RWPE2 (cell line): ENCODE results near the gene TBC1D24.
"Not testable (repeated sequence)": the region's sequence is repeated elsewhere in the genome, so short reads cannot be mapped to it uniquely, and the experiment has no call there.

Experiments
- ATAC-seq: fragments of 200-7000 bp; cut with Tn5 transposase; 3 replicates; pipeline ENCODE4 v1.9.1; 2021; ENCODE audit warnings: low read depth
- DNase-seq: peaks from one replicate; pipeline ENCODE4 v3.0.0-alpha.2; 2020; ENCODE audit warnings: low spot score
- H3K27ac ChIP-seq: fragments of 450-650 bp; 2 replicates; pipeline ENCODE4 v1.5.1; 2017; ENCODE audit warnings: mild to moderate bottlenecking; ENCODE audit not compliant: poor library complexity, severe bottlenecking
- H3K27me3 ChIP-seq: fragments of 250-450 bp; sonication (Bioruptor Pico); 2 replicates; pipeline ENCODE4 v1.5.1; 2021; ENCODE audit warnings: mild to moderate bottlenecking, moderate library complexity; ENCODE audit not compliant: insufficient read depth, poor library complexity, severe bottlenecking
- H3K36me3 ChIP-seq: fragments of 250-450 bp; sonication (Bioruptor Pico); 2 replicates; pipeline ENCODE4 v1.5.1; 2020; ENCODE audit warnings: low read depth, mild to moderate bottlenecking, moderate library complexity
- H3K4me1 ChIP-seq: fragments of 250-450 bp; sonication (Bioruptor Pico); 2 replicates; pipeline ENCODE4 v1.5.1; 2021; ENCODE audit warnings: mild to moderate bottlenecking, moderate library complexity; ENCODE audit not compliant: insufficient read depth, poor library complexity, severe bottlenecking
- H3K4me3 ChIP-seq: fragments of 250-450 bp; sonication (Bioruptor Pico); 2 replicates; pipeline ENCODE4 v1.5.1; 2021; ENCODE audit warnings: mild to moderate bottlenecking, moderate library complexity; ENCODE audit not compliant: severe bottlenecking
- H3K9me3 ChIP-seq: fragments of 250-450 bp; sonication (Bioruptor Pico); 2 replicates; pipeline ENCODE4 v1.5.1; 2021; ENCODE audit warnings: mild to moderate bottlenecking, moderate library complexity; ENCODE audit not compliant: severe bottlenecking
- TF ChIP-seq, protein P1 (sequence below): fragments of 450-650 bp; IDR thresholded peaks from one replicate; pipeline ENCODE4 v1.5.1; 2017; ENCODE audit warnings: mild to moderate bottlenecking, moderate library complexity; ENCODE audit not compliant: poor library complexity, severe bottlenecking

TBC1D24 gene

DNA sequence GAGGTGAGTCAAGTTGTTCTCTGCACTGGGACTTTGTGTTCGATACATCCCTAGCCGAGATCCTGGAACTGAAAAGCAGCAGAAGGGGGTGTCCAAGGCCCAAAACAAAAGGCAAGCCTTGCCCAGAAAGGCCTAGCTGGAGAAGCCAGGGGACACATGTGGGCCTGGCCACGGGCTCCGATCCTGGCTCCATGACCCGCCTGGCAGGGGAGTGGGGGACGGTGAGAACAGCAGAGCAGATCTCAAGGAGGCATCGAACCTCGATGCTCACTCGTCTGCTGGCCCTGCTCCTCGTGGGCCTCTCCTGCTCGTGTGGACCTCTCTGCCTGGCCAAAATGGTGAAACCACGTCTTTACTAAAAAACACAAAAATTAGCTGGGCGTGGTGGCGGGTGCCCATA is 36.8 kb upstream of the TBC1D24 start:
- TF ChIP-seq, protein P1, sequence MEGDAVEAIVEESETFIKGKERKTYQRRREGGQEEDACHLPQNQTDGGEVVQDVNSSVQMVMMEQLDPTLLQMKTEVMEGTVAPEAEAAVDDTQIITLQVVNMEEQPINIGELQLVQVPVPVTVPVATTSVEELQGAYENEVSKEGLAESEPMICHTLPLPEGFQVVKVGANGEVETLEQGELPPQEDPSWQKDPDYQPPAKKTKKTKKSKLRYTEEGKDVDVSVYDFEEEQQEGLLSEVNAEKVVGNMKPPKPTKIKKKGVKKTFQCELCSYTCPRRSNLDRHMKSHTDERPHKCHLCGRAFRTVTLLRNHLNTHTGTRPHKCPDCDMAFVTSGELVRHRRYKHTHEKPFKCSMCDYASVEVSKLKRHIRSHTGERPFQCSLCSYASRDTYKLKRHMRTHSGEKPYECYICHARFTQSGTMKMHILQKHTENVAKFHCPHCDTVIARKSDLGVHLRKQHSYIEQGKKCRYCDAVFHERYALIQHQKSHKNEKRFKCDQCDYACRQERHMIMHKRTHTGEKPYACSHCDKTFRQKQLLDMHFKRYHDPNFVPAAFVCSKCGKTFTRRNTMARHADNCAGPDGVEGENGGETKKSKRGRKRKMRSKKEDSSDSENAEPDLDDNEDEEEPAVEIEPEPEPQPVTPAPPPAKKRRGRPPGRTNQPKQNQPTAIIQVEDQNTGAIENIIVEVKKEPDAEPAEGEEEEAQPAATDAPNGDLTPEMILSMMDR: no peak
- Histone ChIP-seq H3K36me3 (peaks cover 81% of the 10 kb centered on the region), H3K27ac (no peak overlapping the region), H3K9me3 (no peaks in the 10 kb centered on the region), H3K4me1 (no peaks in the 10 kb centered on the region), H3K4me3 (no peak overlapping the region), H3K27me3 (no peaks in the 10 kb centered on the region)
- DNase-seq (no peak), ATAC-seq (no peak)

DNA sequence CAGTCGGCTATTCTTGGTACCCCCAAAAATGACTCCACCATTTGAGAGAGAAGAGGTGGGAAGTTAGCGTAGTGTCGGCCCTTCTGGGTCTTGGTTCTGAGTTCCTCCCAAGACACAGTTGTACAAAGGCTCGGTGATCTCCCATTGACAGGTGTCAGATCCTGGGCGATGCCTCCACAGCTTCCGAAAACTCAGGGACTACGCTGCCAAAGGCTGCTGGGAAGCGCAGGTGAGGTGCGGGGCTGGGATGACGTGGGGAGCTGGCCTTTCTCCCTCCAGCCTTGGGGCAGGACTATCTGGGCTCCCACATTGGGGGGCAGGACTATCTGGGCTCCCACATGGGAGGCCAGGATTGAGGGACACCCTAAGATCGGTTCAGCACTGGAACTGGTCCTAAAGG is 35.3 kb upstream of the TBC1D24 start:
- no peaks in the 10 kb centered on the region for H3K4me1 ChIP-seq
- no peak for ATAC-seq
- no peaks in the 10 kb centered on the region for H3K27me3 ChIP-seq
- no peak for DNase-seq
- H3K27ac ChIP-seq: no peak overlapping the region
- peaks cover 72% of the 10 kb centered on the region for H3K36me3 ChIP-seq
- H3K9me3 ChIP-seq: no peaks in the 10 kb centered on the region
- TF ChIP-seq, protein P1: no peak
- no peak overlapping the region for H3K4me3 ChIP-seq

DNA sequence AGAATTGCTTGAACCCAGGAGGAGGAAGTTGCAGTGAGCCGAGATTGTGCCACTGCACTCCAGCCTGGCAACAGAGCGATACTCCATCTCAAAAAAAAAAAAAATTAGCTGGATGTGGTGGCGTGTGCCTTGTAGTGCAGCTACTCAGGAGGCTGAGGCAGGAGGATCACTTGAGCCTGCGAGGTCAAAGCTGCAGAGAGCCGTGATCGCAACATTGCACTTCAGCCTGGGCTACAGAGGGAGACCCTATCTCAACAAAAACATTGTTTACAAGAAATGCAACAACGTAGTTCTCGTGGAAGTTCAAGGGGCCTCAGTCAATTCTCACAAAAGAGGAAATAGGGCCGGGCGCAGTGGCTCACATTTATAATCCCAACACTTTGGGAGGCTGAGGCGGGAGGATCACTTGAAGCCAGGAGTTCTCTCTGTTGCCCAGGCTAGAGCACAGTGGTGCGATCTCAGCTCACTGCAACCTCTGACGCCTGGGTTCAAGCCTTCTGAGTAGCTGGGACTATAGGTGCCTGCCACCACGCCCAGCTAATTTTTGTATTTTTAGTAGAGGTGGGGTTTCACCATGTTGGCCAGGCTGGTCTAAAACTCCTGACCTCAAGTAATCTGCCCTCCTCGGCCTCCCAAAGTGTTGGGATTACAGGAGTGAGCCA is 33.7 kb upstream of the TBC1D24 start:
- H3K27ac ChIP-seq, H3K4me1 ChIP-seq, ATAC-seq, DNase-seq, H3K27me3 ChIP-seq, H3K4me3 ChIP-seq, H3K9me3 ChIP-seq: not testable (repeated sequence)
- H3K36me3 ChIP-seq: peaks cover 74% of the 10 kb centered on the region

DNA sequence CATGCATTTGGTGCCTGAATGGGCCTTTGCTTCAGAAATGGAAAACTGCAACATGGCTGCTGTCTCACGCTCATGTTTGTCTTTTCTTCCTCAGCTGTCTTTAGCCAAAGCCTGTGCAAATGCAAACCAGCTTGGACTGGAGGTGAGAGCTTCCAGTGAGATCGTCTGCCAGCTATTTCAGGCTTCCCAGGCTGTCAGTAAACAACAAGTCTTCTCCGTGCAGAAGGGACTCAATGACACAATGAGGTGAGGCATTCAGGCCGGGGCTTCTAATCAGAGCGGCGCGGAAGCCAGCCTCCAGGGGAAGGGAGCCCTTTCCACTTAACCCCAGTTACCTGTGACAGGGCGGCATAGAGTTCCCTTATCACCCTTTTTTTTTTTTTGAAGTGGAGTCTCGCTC is 31.4 kb upstream of the TBC1D24 start:
- TF ChIP-seq, protein P1: no peak
- Histone ChIP-seq H3K4me3 (no peak overlapping the region), H3K27ac (no peak overlapping the region), H3K4me1 (no peaks in the 10 kb centered on the region), H3K9me3 (no peaks in the 10 kb centered on the region), H3K27me3 (no peaks in the 10 kb centered on the region), H3K36me3 (peaks cover 72% of the 10 kb centered on the region)
- ATAC-seq: no peak
- DNase-seq: no peak

DNA sequence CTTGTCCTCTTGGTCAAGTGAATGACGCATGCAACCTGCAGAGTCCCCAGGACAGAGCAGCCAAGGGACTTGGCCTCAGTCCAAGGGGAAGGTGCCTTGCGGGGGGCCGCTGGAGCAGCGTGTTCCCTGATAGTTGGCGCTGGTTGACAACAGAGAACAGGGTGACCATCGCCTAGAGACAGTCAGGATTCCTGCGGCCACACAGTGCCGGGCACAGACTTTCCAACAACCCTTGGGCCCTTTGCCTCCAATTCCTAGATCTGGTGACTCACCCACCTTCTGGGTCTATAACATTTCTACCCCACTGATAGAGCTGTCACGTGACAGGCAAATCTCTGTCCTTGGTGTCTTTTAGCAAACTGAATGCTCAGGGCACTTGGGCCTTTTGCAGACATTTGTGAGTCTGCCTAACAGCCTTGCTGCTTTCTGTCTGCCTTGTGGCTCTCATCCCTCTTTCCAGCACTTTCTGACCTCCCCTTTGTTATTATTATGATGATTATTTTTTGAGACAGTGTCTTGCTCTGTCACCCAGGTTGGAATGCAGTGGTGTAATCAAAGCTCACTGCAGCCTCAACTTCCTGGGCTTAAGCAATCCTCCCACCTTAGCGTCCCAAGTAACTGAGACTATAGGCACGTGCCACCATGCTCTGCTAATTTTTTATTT is 26.9 kb upstream of the TBC1D24 start:
- peaks cover 82% of the 10 kb centered on the region for H3K36me3 ChIP-seq
- no peaks in the 10 kb centered on the region for H3K9me3 ChIP-seq
- ATAC-seq (peak; percentile 59; the same call in 2 of the 3 replicates), DNase-seq (no peak)
- no peak overlapping the region for H3K27ac ChIP-seq
- no peaks in the 10 kb centered on the region for H3K4me1 ChIP-seq
- H3K27me3 ChIP-seq: no peaks in the 10 kb centered on the region
- TF ChIP-seq, protein P1: no peak
- H3K4me3 ChIP-seq: no peak overlapping the region
